Pons (tissue), 1 donor: ENCODE measurements around the gene TCEA3.

Experiments
- DNase-seq: peaks from one replicate; pipeline ENCODE4 v3.0.0-alpha.2; 2016; ENCODE audit warnings: low spot score

The TCEA3 gene

GRCh38 chr1:23367791-23368561 lies 56.6 kb downstream of the TCEA3 start:
- DNase-seq: peak; percentile 99

GRCh38 chr1:23367451-23367790 lies 57.1 kb downstream of the TCEA3 start:
- DNase-seq: no peak

DNA sequence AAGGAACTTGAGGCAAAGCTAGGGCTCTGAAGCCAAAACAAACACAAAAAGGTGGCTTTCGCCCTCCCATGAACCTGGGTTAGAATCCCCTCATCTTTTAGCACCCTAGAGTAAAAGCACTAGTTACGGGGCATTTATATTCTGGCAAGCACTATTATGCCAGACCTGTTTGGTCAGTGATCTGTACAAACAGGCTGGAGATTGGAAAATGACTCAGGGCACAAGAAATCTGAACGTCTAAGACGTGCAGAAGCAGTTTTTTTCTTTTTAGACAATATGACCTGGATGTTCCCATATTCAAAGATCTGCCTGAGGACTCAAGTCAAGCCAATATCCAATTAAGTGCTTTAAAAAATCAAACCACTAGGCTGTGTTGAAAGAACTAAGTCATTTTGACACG lies 58.0 kb downstream of the TCEA3 start:
- DNase-seq: no peak

DNA sequence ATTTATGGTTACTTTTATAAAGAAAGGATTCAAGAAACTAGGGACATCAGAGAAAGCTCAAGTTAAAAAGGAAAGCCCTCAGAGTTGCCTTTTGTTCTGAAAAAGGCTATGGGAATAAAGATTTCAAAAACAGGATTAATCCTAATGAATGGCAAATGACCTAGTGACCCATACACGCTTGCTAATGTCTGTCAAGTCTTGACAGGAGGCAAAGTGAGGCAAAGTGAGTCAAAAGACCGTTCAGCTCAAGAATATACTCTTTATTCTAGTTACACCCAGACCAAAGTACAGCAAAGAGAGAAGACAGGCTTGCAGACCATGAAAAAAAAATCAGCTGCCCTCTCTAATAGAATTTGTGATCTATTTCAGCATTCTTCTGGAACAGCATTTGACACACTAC lies 58.4 kb downstream of the TCEA3 start:
- DNase-seq: no peak

- DNase-seq: no peak
Measured at GRCh38 chr1:23362218-23362713, 62.3 kb downstream of the TCEA3 start.

- no peak for DNase-seq
Measured at GRCh38 chr1:23358310-23358875, 66.2 kb downstream of the TCEA3 start.

- DNase-seq: no peak
Measured at GRCh38 chr1:23357138-23357908, 67.2 kb downstream of the TCEA3 start.

DNA sequence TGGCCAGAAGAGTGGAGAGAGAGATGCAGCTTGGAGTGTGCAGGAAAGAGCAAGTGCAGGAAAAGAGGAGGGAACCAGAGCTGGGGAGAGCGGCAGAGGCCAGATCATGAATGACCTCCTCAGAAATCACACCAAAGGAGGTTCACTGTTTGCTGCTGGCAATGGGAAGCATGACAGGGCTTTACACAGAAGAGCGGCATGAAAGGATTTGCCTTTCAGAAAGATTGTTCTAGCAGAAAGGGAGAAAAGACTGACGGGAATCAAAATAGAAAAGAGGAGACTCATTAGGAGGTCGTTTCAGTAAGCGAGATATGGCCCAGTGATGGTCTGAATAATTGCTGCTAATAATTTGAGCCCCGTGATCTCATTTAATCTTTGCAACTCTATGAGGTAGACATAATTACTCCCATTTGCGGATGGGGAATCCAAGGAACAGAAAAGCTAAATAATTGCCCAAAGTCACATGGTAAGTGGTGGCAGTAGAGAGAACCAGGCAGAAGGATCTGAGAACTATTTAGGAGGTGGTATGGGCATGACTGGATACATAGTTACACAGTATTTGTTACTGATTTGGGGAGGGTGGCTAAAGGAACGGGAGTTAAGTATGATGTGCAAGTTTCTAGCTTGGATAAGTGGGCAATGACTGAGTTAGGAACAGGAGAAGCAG lies 67.9 kb downstream of the TCEA3 start:
- DNase-seq: peak; percentile 82

GRCh38 chr1:23354245-23354644 lies 70.3 kb downstream of the TCEA3 start:
- DNase-seq: no peak

GRCh38 chr1:23352096-23352695 lies 72.4 kb downstream of the TCEA3 start:
- DNase-seq: no peak

- DNase-seq: no peak
Measured at GRCh38 chr1:23345920-23346319, 78.6 kb downstream of the TCEA3 start.

- no peak for DNase-seq
Measured at GRCh38 chr1:23344987-23345472, 79.5 kb downstream of the TCEA3 start.

GRCh38 chr1:23344111-23344986 lies 80.2 kb downstream of the TCEA3 start, which contains the start of gene HNRNPR:
Gene HNRNPR (minus strand): TSS chr1:23344284. CDS start chr1:23341008, 3,276 bp downstream.
- peak; percentile 99 for DNase-seq

GRCh38 chr1:23343221-23344110 lies 81.1 kb downstream of the TCEA3 start:
- peak; percentile 32 for DNase-seq

GRCh38 chr1:23341931-23342692 lies 82.4 kb downstream of the TCEA3 start:
- peak; percentile 17 for DNase-seq

DNA sequence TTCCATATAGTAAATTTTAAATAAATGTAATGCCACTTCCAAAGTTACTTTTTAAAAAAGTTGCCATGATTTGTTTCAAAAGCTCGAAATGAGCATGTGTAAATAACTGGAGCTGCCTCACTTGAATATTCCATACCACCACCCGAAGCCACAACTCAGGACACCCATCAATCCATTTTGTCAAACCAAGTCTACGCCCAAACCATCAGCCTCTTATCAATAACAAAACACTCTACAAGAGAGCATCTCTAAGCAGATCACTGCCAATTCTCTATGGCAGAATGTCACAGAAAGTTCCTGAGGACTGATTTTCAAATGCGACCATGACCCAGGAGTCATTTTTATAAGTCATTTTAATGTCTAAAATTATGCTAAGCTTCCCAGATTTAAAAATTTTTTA lies 84.9 kb downstream of the TCEA3 start:
- no peak for DNase-seq

- DNase-seq: no peak
Measured at GRCh38 chr1:23337869-23338268, 86.7 kb downstream of the TCEA3 start.

- DNase-seq: no peak
Measured at GRCh38 chr1:23331713-23332112, 92.8 kb downstream of the TCEA3 start.
